ENCODE measurements around the gene TRMT11. TPM values are rescaled to one million over a fixed set of nuclear protein-coding genes. Genes with fewer than 3 reads are reported as not detected.

The TRMT11 gene
- total RNA-seq, 1 experiment from 2014 or later, result 24.2 TPM

- TF ChIP-seq, protein P1, sequence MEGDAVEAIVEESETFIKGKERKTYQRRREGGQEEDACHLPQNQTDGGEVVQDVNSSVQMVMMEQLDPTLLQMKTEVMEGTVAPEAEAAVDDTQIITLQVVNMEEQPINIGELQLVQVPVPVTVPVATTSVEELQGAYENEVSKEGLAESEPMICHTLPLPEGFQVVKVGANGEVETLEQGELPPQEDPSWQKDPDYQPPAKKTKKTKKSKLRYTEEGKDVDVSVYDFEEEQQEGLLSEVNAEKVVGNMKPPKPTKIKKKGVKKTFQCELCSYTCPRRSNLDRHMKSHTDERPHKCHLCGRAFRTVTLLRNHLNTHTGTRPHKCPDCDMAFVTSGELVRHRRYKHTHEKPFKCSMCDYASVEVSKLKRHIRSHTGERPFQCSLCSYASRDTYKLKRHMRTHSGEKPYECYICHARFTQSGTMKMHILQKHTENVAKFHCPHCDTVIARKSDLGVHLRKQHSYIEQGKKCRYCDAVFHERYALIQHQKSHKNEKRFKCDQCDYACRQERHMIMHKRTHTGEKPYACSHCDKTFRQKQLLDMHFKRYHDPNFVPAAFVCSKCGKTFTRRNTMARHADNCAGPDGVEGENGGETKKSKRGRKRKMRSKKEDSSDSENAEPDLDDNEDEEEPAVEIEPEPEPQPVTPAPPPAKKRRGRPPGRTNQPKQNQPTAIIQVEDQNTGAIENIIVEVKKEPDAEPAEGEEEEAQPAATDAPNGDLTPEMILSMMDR (conservative IDR thresholded peaks at IDR 0.05), result no peak
- TF ChIP-seq EZH2 (IDR thresholded peaks at IDR 0.05; ENCODE audit: low read depth), result no peak
- ChIA-PET CTCF (no interaction called here), POLR2A (ENCODE audit: unreplicated experiment) (no interaction called here)
- DNase-seq, result peak in 1 of 2 experiments; percentile 35
- H2AFZ ChIP-seq, result no peak overlapping the region
- no peaks in the 10 kb centered on the region for H3K9me2 ChIP-seq (ENCODE audit: insufficient read depth)
- H3K4me1 ChIP-seq (replicated peaks; ENCODE audit: insufficient read depth), result no peaks in the 10 kb centered on the region
- H4K20me1 ChIP-seq (ENCODE audit: insufficient read depth), result no peaks in the 10 kb centered on the region
- no peak overlapping the region for H3K27ac ChIP-seq
- H3K27me3 ChIP-seq (ENCODE audit: insufficient read depth, low read depth), result no peaks in the 10 kb centered on the region
- H3K36me3 ChIP-seq (ENCODE audit: low read depth), result peaks cover 80% of the 10 kb centered on the region
- intact Hi-C loops (cut with micrococcal nuclease; ENCODE audit: unreplicated experiment), result no loop called here
- 0 out of 2 replicates have a peak, but pooled peaks cover 4% of the 10 kb centered on the region for H3F3A ChIP-seq (ENCODE audit: insufficient read depth, low read depth)
- BruUV-seq (replicated peaks), result no TSS peak
- H3K4me2 ChIP-seq, result no peak overlapping the region
- H3K9me3 ChIP-seq (ENCODE audit: insufficient read depth, low read depth), result no peaks in the 10 kb centered on the region
- no peak overlapping the region for H3K4me3 ChIP-seq
- H3K79me2 ChIP-seq (ENCODE audit: low read depth), result no peaks in the 10 kb centered on the region
Observed at GRCh38 chr6:126015863-126016262, 29.5 kb downstream of the TRMT11 start.

- ChIA-PET CTCF (no interaction called here), POLR2A (ENCODE audit: unreplicated experiment) (no interaction called here)
- H3K27ac ChIP-seq, result no peak overlapping the region
- no peaks in the 10 kb centered on the region for H3K27me3 ChIP-seq (ENCODE audit: insufficient read depth, low read depth)
- intact Hi-C loops (cut with micrococcal nuclease; ENCODE audit: unreplicated experiment), result no loop called here
- TF ChIP-seq, protein P1 (conservative IDR thresholded peaks at IDR 0.05), result no peak
- no peak for TF ChIP-seq EZH2 (IDR thresholded peaks at IDR 0.05; ENCODE audit: low read depth)
- no peak overlapping the region for H2AFZ ChIP-seq
- H4K20me1 ChIP-seq (ENCODE audit: insufficient read depth), result no peaks in the 10 kb centered on the region
- no TSS peak for BruUV-seq (replicated peaks)
- H3K36me3 ChIP-seq (ENCODE audit: low read depth), result peaks cover 81% of the 10 kb centered on the region
- H3K9me3 ChIP-seq (ENCODE audit: insufficient read depth, low read depth), result no peaks in the 10 kb centered on the region
- 0 out of 2 replicates have a peak, but pooled peaks cover 4% of the 10 kb centered on the region for H3F3A ChIP-seq (ENCODE audit: insufficient read depth, low read depth)
- H3K79me2 ChIP-seq (ENCODE audit: low read depth), result no peaks in the 10 kb centered on the region
- H3K9me2 ChIP-seq (ENCODE audit: insufficient read depth), result no peaks in the 10 kb centered on the region
- H3K4me2 ChIP-seq, result no peak overlapping the region
- H3K4me3 ChIP-seq, result no peak overlapping the region
- H3K4me1 ChIP-seq (replicated peaks; ENCODE audit: insufficient read depth), result no peaks in the 10 kb centered on the region
- DNase-seq, result no peak
Observed at GRCh38 chr6:126016591-126016990, 30.3 kb downstream of the TRMT11 start.

DNA sequence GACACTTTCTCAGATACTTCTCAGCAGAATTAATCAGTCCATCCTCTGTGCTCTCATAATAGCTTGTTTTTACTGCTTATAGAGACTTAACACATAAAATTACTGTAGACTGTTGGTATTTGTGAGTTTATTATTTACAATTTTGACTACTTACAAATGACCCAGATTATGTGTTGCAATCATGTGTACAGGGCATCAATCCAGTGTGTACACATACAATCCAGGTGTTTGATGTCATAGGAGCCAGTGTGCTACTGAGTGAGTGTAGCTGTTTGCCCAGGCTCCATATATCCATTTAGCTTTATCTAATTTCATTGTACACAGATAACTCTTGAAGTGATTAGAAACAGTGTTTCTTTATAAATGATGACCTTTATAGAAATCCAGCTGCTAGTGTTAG lies 31.3 kb downstream of the TRMT11 start:
- Histone ChIP-seq H3K4me3 (no peak overlapping the region), H3F3A (ENCODE audit: insufficient read depth, low read depth) (0 out of 2 replicates have a peak, but pooled peaks cover 4% of the 10 kb centered on the region), H4K20me1 (ENCODE audit: insufficient read depth) (no peaks in the 10 kb centered on the region), H2AFZ (no peak overlapping the region), H3K4me2 (no peak overlapping the region), H3K9me3 (ENCODE audit: insufficient read depth, low read depth) (no peaks in the 10 kb centered on the region), H3K36me3 (ENCODE audit: low read depth) (peaks cover 81% of the 10 kb centered on the region), H3K79me2 (ENCODE audit: low read depth) (no peaks in the 10 kb centered on the region), H3K27ac (no peak overlapping the region), H3K9me2 (ENCODE audit: insufficient read depth) (no peaks in the 10 kb centered on the region), H3K27me3 (ENCODE audit: insufficient read depth, low read depth) (no peaks in the 10 kb centered on the region), H3K4me1 (replicated peaks; ENCODE audit: insufficient read depth) (no peaks in the 10 kb centered on the region)
- CTCF ChIA-PET, result no interaction called here
- DNase-seq, result no peak
- BruUV-seq (replicated peaks), result no TSS peak
- TF ChIP-seq, protein P1 (conservative IDR thresholded peaks at IDR 0.05), result no peak
- TF ChIP-seq EZH2 (IDR thresholded peaks at IDR 0.05; ENCODE audit: low read depth), result no peak
- POLR2A ChIA-PET (ENCODE audit: unreplicated experiment), result no interaction called here
- intact Hi-C loops (cut with micrococcal nuclease; ENCODE audit: unreplicated experiment), result no loop called here

Data from PC-9 (cell line).